GM19395 (cell line): ENCODE measurements around the gene FAXDC2.
"Not testable (repeated sequence)": the region's sequence is repeated elsewhere in the genome, so short reads cannot be mapped to it uniquely, and the experiment has no call there.

Experiments used
- ATAC-seq: cut with Tn5 transposase; IDR thresholded peaks from one replicate; pipeline ENCODE4 v1.9.1; 2021; ENCODE audit warnings: mild to moderate bottlenecking, moderate library complexity; ENCODE audit not compliant: unreplicated experiment

The FAXDC2 gene

DNA sequence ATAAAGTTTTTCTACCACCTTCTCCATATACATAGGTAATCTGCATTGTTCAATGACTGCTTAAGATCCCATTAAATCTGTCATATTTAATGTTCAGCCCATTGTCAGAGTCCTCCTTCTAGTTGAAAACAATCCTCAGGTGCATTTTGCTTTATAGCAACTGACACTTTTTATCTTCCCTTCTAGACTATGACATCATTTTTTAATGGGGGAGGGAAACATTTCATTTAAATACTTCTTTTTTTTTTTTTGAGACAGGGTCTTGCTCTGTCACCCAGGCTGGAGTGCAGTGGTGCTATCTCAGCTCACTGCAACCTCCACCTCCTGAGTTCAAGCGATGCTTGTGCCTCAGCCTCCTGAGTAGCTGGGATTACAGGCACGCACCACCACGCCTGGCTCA lies 17.6 kb downstream of the FAXDC2 start:
- not testable (repeated sequence) for ATAC-seq

DNA sequence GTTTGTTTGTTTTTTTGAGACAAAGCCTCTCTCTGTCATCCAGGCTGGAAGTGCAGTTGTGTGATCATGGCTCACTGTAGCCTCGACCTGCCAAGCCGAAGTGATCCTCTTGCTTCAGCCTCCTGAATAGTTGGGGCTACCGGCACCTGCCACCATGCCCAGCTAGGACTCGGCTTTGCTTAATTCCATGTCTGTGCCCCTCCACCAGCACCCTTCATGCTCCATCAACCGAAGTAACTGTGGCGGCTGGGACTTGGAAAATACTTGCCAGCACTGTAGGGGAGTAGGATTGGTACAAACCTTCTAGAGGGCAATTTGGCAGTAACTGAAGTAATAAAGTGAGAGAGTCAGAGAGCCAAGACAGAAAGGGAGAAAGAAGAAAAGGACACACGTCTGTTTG lies 19.0 kb downstream of the FAXDC2 start:
- no peak for ATAC-seq

DNA sequence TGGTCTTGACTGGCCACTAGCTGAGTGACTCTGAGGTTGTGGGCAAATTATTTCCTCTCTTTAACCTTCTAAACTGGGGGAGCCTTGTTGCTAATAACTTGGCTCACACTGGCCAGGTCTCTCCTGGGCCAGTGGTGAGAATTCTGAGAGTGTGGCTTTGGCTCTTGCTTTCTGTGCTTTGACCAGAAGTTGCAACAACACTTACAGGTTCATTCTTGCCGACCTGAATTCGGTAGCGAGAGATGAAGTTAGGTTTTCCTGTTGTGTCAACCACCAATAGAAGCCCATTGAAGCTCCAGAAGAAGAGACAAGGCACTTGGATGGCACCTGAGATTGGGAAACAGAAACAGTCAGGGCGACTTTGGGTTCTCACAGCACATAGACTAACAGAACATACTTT lies 19.8 kb downstream of the FAXDC2 start:
- no peak for ATAC-seq

DNA sequence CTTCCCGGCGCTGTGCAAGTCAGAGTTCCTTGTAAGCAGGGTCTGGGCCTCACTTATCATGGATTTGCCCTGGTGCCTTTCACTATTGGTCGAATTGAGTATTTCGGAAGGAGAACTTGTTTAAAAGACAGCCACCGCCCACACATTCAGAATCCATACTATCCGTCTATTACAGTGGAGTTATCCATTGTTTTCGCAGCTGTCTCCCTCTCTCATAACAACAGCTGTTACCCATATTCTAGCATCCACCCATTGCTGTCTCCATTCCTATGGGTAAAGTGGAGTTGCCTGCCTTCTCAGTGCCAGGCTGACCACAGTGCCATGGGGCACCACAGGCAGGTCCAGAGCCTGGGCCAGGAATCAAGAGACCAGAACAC lies 20.2 kb downstream of the FAXDC2 start:
- no peak for ATAC-seq

DNA sequence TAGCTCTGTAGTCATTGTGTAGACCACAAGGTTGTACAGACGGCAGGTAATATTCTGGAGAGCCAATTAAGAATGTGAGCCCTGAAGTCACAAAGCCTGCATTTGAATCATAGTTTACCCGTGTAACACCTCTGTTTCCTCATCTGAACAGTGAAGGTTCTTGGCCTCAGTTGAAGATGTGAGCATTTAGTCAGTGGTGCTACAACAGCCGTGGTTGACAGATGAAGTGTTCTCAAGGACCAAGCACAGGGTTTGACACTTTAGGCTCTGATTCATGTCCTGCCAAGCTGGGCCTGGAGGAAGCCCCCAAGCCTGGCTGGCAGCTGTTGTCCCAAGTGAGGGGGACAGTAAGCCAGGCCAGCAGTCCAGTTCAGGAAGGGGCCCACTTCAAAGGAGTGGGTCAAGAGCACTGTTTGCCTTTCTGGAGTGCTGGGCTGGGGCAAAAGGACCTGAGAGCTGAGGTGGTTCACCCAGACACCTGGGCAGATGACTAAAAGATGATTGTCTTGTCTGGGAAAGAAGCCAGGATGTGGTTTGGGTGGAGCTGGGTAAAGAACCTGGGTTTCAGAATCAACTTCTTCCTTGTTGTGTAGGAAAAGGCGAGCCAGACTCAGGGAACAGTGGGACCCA lies 20.7 kb downstream of the FAXDC2 start:
- no peak for ATAC-seq

DNA sequence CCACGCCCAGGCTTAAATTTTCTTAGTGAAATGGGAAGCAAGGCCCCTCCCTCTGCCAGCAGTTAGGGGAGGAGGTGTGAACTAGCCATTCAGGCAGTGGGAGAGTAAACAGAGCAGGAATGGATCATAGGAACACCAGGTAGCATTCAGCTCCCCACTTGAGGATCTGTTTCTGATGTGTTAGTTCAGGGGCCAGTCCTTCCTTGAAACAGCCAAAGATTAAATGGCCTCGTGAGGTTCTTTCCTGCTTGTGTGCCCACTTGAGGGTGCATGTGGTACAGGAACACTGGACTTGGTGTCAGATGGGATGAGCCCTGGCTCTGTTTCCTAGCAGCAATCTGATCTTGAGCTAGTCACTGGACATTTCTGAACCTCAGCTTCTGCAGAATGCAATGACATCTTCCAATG lies 21.2 kb downstream of the FAXDC2 start:
- ATAC-seq, result no peak

DNA sequence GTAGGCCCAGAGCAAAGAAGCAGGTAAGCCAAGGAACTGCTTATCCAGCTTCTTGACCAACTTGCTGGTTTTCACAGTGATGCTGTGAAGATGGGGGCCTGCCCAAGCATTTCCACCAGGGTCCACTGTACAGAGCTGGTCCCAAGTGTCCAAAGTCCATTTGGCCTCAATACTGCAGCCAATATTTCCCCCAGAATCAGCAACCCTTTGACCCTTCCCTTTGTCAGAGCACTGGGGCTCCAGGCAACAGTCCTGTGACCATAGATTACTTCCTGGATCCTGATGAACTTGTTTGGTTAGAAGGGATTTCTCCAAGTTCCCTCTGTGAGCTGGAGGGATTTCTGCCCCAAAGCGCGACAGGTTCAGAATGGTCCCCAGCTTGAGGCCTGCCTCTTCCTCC lies 26.3 kb downstream of the FAXDC2 start:
- ATAC-seq, result no peak

DNA sequence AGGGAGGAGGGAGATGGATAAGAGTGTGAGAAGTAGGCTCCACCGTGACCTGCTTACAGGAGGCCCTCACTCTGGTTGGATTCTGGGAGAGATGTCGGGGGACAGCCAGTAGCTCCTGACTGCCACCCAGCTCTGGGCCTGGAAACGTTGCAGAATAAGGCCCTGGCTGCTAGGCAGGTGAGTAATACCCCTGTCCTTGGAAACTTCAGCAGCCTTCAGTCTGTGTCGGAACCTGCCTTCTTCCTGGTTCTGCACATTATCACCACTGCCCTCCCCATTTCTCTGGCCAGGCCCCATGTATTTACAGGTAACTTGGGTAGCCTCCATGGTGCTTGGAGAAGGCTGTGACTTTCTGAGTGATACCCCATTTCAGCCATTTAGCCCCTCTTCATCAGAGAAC lies 26.8 kb downstream of the FAXDC2 start:
- no peak for ATAC-seq

DNA sequence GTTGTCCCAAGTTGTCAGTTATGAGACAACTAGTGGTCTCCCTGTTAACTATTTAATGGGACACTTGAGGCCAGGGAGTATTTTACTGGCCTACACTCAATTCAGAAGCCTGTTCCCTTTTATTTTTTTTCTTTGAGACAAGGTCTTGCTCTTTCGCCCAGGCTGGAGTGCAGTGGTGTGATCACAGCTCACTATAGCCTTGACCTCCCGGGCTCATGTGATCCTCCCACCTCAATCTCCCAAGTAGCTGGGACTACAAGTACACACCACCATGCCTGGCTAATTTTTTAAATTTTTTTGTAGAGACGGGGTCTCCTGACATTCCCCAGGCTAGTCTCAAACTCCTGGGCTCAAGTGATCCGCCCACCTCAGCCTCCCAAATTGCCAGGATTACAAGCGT lies 27.5 kb downstream of the FAXDC2 start:
- not testable (repeated sequence) for ATAC-seq

DNA sequence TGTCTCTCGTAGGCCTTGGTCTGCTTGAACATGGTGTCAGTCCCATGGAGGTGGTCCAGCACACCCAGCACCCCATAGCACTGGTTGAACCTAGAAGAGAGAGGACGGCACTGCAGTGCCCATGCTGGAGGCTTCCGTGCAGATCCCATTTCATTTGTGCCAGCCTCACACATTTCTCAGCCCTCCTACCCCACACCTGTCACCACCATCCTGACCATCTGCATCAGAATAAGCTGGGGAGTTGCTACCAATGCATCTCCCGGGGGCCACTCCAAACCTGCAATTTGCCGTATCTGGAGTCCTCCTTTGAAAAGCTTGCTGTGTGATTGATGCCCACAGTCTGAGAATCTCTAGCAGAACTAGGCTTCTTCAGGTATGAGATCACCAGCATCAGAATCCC lies 30.0 kb downstream of the FAXDC2 start:
- no peak for ATAC-seq

DNA sequence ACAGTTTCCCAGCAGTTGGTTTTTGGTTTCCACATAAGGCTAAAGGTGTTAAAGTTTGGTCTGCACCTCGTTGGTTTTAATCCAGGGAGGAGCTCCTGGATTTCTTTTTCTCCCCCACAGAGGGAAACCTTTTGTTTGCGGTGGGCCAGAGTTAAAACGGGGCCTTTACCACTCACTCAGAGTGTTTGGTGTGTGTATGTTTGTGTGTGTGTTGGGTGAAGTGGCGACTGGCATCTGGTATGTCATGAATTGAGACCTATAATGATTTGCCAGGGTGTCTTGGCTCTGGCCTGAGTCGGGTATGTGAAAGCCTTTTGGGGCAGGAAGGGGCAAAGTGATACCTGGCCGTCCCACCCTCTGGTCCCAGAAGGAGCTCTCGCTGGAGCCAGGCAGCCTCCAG lies 30.9 kb downstream of the FAXDC2 start:
- no peak for ATAC-seq

DNA sequence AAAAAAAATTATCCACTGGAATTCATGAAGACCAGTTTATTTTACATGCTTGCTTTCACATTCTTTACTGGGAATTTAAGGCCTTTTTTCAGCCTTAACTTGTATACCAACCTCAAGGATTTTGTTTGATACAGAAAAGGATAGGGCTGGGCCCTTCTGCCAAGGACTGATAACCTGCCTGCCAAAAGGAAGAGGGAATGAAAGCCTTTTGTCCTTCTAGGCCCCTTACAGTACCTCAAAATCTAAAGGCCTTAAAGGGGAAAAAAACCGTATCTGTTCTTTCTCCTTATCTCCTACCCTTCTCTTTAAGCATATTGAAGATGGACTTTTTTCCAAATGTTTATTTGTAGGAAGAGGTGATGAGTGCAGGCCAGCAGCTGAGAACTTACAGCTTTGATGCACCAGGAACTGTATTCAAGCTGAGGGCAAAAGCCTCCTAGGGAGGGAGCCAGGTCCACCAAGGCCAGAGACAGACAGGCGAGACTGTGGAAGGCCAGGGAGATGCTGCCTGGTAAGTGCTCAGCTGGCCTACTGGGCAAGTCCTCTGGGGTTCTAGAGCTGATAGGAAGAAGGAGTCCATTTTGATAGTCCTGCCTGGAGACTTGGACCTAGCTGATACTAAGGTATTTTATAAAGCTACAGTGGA lies 31.8 kb downstream of the FAXDC2 start:
- no peak for ATAC-seq

DNA sequence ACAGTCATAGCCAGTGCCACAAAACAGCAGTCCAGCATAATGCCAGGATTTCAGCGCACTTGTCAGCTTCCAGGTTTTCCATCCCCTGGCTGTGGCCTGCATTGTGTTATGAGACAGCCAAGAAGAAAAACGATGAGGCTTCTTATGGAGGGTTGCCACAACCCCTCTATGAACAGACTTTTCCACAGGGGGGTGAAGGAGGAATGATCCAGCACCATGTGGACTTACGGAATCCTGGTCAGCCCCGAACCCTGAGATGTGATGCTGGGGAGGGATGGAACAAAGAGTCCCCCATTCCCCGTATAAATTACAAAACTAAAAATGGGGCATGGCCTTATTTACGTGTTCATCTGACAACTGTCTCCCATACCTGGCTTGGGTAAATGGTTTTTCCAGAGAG lies 32.6 kb downstream of the FAXDC2 start:
- no peak for ATAC-seq

DNA sequence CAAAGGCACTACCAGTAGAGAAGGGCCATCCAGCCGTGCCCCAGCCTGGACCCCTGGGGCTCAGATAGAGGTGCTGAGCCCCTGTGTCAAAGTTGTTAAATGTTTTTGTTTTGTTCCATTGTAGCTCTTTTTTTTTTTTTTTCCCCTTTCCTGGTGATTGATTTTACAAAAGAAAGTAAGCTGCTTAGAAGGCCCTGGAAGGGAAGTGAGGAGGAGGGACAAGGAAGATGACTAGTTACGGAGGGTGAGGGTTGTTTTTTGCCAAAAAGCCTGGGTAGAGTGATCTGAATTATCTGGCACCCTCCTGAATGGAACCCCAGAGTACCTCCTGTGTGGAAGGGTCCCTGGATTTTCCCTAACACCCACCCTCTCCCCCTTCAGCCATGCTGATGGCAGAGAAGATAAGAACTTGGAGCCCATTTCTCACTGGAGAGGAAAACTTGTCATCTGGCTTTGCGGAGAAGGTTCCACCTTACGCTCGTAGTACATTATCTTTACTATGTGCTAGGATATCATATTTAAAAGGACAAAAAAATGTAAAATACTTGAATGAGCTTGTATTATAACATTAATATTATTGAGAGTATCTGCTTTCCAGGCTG lies 33.4 kb downstream of the FAXDC2 start:
- ATAC-seq, result no peak

DNA sequence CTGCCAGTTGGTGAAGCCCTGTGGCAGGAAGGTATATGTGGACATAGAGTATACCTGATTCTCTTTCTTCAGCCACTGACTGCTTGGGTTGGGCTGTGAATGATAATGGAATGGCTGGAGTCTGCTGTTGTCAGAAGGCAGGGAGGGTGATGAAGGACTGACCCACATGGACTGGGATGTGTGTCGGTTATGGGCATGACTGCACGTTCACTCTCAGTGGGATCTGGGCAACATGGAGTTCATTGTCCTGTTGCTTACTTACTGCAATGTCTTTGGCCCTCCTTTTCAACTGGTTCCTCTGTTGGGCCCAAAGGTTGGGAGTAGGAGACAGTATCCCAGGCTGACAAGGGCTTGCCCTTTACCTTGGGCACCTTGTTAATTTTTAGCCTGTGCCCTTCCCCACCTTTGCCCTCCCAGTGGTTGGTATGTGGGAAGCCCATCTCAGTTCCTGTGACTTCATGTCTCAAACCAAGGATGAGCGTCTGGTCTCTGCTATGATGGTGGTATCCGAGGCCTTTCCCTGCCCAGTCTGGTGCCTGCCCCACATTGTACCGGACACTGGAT lies 34.6 kb downstream of the FAXDC2 start:
- no peak for ATAC-seq

DNA sequence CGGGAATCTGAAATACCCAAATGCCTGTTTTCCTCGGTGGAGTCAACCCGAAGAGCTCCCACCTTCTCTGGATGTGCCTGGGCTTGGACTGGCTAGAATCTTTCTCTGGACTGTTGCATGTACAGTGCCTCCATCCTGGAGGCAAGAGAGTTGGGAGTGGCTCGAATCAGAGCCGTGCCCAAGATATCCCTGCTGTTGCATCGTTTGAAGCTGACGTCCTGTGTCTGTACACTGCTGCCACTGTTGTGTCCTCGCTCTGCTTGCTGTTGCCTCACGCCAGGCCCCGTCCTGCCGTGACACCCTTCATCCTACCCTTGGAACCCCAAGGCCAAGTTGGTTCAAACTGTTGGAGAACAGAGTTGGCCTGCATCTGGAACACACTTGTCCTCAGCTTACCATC lies 35.4 kb downstream of the FAXDC2 start:
- no peak for ATAC-seq

DNA sequence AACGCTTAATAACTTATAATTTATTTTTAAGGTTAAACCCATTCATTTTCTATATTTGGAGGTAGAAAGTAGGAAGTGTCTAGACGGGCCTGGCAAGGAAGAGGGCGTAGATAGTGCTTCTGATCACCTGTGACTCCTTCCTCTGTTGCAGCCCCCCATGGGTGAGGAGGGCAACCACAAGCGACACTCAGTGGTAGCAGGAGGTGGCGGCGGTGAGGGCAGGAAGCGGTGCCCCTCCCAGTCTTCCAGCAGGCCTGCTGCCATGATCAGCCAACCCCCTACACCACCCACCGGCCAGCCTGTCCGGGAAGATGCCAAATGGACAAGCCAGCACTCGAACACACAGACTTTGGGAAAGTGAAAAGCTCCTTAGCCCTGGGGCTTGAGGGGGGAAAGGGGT lies 36.7 kb downstream of the FAXDC2 start:
- no peak for ATAC-seq

DNA sequence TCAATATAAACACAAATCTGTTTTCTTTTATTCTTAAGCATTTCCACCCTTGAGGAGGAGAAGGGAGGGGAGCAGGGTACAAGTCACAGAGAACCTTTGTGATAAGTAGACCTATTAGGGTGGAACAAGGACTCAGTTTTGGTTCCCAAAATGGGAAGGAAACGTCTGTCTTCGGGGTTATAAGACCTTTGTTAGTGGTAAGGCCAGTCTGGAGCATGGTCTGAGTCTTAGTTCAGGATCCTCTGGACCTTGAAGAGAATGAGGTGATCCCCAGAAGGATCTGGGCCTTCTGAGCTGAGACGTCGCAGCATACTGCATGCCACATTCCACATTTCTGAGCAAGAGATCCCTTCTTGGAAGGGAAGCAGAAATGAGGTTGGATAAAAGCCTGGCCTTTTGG lies 37.2 kb downstream of the FAXDC2 start:
- no peak for ATAC-seq

DNA sequence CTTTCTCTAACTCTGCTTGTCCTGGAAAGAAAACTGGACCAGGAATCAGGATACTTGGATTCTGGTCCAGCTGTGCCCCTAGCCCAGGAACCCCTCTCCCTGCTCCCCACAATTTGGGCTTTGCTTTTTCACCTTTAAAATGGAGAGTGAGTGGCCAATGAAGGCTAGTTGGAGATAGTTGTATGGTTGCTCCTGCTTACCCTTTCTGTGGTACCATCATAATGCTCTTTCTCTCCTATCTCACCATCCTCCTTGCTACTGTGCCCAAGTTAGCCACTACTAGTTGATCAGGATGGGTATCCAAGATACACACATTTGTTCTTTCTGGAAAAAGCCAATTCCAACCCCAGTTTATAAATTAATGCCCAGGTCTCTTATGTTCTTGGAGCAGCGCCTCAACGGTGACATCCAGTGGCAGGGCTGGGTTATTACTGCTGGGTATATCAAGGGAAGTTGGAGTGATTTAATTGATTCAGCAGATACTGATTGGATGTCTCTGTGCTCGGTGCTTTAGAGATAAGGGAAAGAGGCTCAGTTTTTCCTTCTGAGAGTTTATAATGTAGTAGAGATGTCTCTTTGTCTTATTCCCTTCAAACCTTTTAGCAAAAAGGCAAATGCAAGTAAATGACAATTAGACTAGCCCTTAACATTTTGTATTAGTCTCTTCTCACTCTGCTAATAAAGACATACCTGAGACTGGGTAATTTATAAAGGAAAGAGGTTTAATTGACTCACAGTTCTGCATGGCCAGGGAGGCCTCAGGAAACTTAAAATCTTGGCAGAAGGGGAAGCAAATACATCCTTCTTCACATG lies 38.5 kb downstream of the FAXDC2 start:
- ATAC-seq, result no peak

DNA sequence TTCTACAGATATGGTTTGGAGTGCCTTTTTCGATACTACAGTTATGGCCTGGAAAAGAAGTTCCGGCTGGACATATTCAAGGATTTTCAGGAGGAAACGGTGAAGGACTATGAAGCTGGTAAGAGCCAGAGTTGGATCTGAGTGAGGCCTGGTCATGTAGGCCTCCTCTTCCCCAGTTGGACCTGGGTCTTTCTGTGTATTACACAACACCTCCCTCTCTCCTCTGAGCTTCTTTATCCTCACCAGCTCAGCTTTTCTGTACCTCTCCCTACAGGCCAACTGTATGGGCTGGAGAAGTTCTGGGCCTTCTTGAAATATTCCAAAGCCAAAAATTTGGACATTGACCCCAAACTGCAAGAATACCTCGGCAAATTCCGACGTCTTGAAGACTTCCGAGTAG lies 39.2 kb downstream of the FAXDC2 start:
- ATAC-seq, result no peak

DNA sequence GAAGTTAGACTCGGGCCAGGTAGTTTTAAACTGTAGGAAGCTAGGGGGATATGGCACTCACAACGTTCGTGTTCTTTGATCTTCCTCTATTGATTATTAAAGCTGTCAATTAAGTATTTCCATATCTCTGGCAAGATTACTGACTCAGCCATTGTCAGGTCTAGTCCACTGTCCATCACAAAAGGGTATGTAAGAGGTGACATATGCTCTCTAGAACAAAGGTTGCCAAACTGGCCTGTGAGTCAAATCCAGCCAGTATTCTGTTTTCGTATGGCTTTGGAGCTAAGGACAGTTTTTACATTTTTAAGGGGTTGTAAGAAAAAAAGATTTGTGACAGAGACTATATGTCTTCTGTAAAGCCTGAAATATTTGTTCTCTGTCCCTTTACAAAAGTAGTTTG lies 44.2 kb downstream of the FAXDC2 start:
- no peak for ATAC-seq

DNA sequence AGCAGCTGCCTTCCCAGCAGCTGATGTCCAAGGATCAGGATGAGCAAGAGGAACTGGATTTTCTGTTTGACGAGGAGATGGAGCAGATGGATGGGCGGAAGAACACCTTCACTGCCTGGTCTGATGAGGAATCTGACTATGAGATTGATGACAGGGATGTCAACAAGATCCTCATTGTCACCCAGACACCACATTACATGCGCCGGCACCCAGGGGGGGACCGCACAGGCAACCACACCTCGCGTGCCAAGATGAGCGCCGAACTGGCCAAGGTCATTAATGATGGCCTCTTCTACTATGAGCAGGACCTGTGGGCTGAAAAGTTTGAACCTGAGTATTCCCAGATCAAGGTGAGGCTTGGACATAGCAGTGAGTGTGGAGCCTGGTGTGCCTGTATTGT lies 48.4 kb downstream of the FAXDC2 start:
- ATAC-seq, result no peak
